ENCODE data around the gene CANX. TPM values are rescaled to one million over a fixed set of nuclear protein-coding genes. Genes with fewer than 3 reads are reported as not detected.
"Not testable (repeated sequence)": the region's sequence is repeated elsewhere in the genome, so short reads cannot be mapped to it uniquely, and the experiment has no call there.

The CANX gene
- total RNA-seq (2022), result 853 and 871 TPM in 2 replicates
- Bru-seq, nascent RNA, result percentile 96 among the genes with signal in this experiment
- BruChase-seq, experiment 1, labeled RNA remaining after a 2-hour chase, result percentile 98 among the genes with signal in this experiment
- percentile 99 among the genes with signal in this experiment for BruChase-seq, experiment 2, labeled RNA remaining after a 6-hour chase
- long read RNA-seq, full-length matches to known transcripts, result 707 of 939 reads
- long read RNA-seq, partial matches to known transcripts, result 171 of 939 reads
- long read RNA-seq, other reads (novel, unspliced or antisense), result 61 of 939 reads

GRCh38 chr5:179698935-179699615, at the start of gene CANX:
Gene CANX (plus strand): TSS chr5:179698967. CDS start chr5:179705682, 6,715 bp downstream.
- H3K36me3 Mint-ChIP-seq (ENCODE audit: insufficient read depth, unreplicated experiment), result peaks cover 58% of the 10 kb centered on the region
- TF ChIP-seq CTCF (IDR thresholded peaks at IDR 0.05; ENCODE audit: insufficient read depth in 1 of 2, low read depth in 1 of 2, low read length in 1 of 2, severe bottlenecking in 1 of 2, unreplicated experiment in 1 of 2), result no peak
- H3K27me3 ChIP-seq (replicated peaks; ENCODE audit: control insufficient read depth, insufficient read depth, low read length), result no peaks in the 10 kb centered on the region
- no peaks in the 10 kb centered on the region for H3K9me3 Mint-ChIP-seq (ENCODE audit: unreplicated experiment)
- peaks cover 1% of the 10 kb centered on the region for H3K36me3 ChIP-seq (ENCODE audit: control insufficient read depth, insufficient read depth, low read length)
- no TSS peak for BruUV-seq (replicated peaks)
- intact Hi-C loops (cut with micrococcal nuclease; ENCODE audit: unreplicated experiment), result loop anchor here (1.0 to 2.0 kb wide), 4 partner anchors 21 to 140 kb away; partner anchors contain the start of genes HNRNPH1 and MAML1
- POLR2A ChIA-PET, result no interaction called here
- CTCF ChIA-PET, result no interaction called here
- H3K4me1 Mint-ChIP-seq (ENCODE audit: low read depth, unreplicated experiment), result peaks cover 8% of the 10 kb centered on the region
- H3K4me3 Mint-ChIP-seq (ENCODE audit: unreplicated experiment), result peak within 1 kb of the TSS; percentile 99
- no peak for DNase-seq
- H3K9me3 ChIP-seq, result no peaks in the 10 kb centered on the region
- H3K27me3 Mint-ChIP-seq (ENCODE audit: insufficient read depth, unreplicated experiment), result no peaks in the 10 kb centered on the region
- H3K4me1 ChIP-seq, result peaks cover 8% of the 10 kb centered on the region
- H3K4me3 ChIP-seq (ENCODE audit: low read depth, low read length), result peak within 1 kb of the TSS; percentile 95
- H3K27ac Mint-ChIP-seq (ENCODE audit: unreplicated experiment), result peak within 1 kb of the TSS; percentile 93

- BruUV-seq (replicated peaks); H3K4me1 ChIP-seq; CTCF ChIA-PET; H3K9me3 Mint-ChIP-seq (ENCODE audit: unreplicated experiment); DNase-seq; H3K36me3 Mint-ChIP-seq (ENCODE audit: insufficient read depth, unreplicated experiment); H3K27me3 Mint-ChIP-seq (ENCODE audit: insufficient read depth, unreplicated experiment); H3K4me3 ChIP-seq (ENCODE audit: low read depth, low read length); POLR2A ChIA-PET; H3K27ac Mint-ChIP-seq (ENCODE audit: unreplicated experiment); H3K36me3 ChIP-seq (ENCODE audit: control insufficient read depth, insufficient read depth, low read length); H3K4me3 Mint-ChIP-seq (ENCODE audit: unreplicated experiment); intact Hi-C loops (cut with micrococcal nuclease; ENCODE audit: unreplicated experiment); H3K9me3 ChIP-seq; H3K27me3 ChIP-seq (replicated peaks; ENCODE audit: control insufficient read depth, insufficient read depth, low read length); H3K4me1 Mint-ChIP-seq (ENCODE audit: low read depth, unreplicated experiment): not testable (repeated sequence)
Measured at GRCh38 chr5:179649166-179649703, 49.5 kb upstream of the CANX start.

- H3K36me3 Mint-ChIP-seq (ENCODE audit: insufficient read depth, unreplicated experiment); H3K27me3 ChIP-seq (replicated peaks; ENCODE audit: control insufficient read depth, insufficient read depth, low read length); DNase-seq; H3K36me3 ChIP-seq (ENCODE audit: control insufficient read depth, insufficient read depth, low read length); H3K27ac Mint-ChIP-seq (ENCODE audit: unreplicated experiment); POLR2A ChIA-PET; H3K27me3 Mint-ChIP-seq (ENCODE audit: insufficient read depth, unreplicated experiment); H3K9me3 ChIP-seq; H3K9me3 Mint-ChIP-seq (ENCODE audit: unreplicated experiment); H3K4me1 ChIP-seq; BruUV-seq (replicated peaks); H3K4me1 Mint-ChIP-seq (ENCODE audit: low read depth, unreplicated experiment); intact Hi-C loops (cut with micrococcal nuclease; ENCODE audit: unreplicated experiment); CTCF ChIA-PET; H3K4me3 ChIP-seq (ENCODE audit: low read depth, low read length); H3K4me3 Mint-ChIP-seq (ENCODE audit: unreplicated experiment): not testable (repeated sequence)
Measured at GRCh38 chr5:179650245-179650644, 48.5 kb upstream of the CANX start.

- CTCF ChIA-PET; POLR2A ChIA-PET; H3K4me1 ChIP-seq; H3K36me3 Mint-ChIP-seq (ENCODE audit: insufficient read depth, unreplicated experiment); H3K27me3 Mint-ChIP-seq (ENCODE audit: insufficient read depth, unreplicated experiment); H3K27ac Mint-ChIP-seq (ENCODE audit: unreplicated experiment); H3K4me1 Mint-ChIP-seq (ENCODE audit: low read depth, unreplicated experiment); H3K4me3 Mint-ChIP-seq (ENCODE audit: unreplicated experiment); intact Hi-C loops (cut with micrococcal nuclease; ENCODE audit: unreplicated experiment); H3K9me3 Mint-ChIP-seq (ENCODE audit: unreplicated experiment); DNase-seq; BruUV-seq (replicated peaks); H3K4me3 ChIP-seq (ENCODE audit: low read depth, low read length); H3K36me3 ChIP-seq (ENCODE audit: control insufficient read depth, insufficient read depth, low read length); H3K27me3 ChIP-seq (replicated peaks; ENCODE audit: control insufficient read depth, insufficient read depth, low read length); H3K9me3 ChIP-seq: not testable (repeated sequence)
Measured at GRCh38 chr5:179653135-179653534, 45.6 kb upstream of the CANX start.

GRCh38 chr5:179657302-179658178, 41.2 kb upstream of the CANX start:
- H3K27ac Mint-ChIP-seq (ENCODE audit: unreplicated experiment); H3K36me3 Mint-ChIP-seq (ENCODE audit: insufficient read depth, unreplicated experiment); intact Hi-C loops (cut with micrococcal nuclease; ENCODE audit: unreplicated experiment); BruUV-seq (replicated peaks); H3K4me3 Mint-ChIP-seq (ENCODE audit: unreplicated experiment); CTCF ChIA-PET; H3K36me3 ChIP-seq (ENCODE audit: control insufficient read depth, insufficient read depth, low read length); H3K4me1 ChIP-seq; H3K27me3 Mint-ChIP-seq (ENCODE audit: insufficient read depth, unreplicated experiment); H3K9me3 ChIP-seq; POLR2A ChIA-PET; H3K9me3 Mint-ChIP-seq (ENCODE audit: unreplicated experiment); H3K27me3 ChIP-seq (replicated peaks; ENCODE audit: control insufficient read depth, insufficient read depth, low read length); H3K4me1 Mint-ChIP-seq (ENCODE audit: low read depth, unreplicated experiment): not testable (repeated sequence)
- peak in 1 of 2 experiments; percentile 29 for DNase-seq
- H3K4me3 ChIP-seq (ENCODE audit: low read depth, low read length), result peak overlapping the region; percentile 25

Measured in Caco-2 (cell line).